IPS DF 4.7 (cell line): ENCODE measurements around the gene ERMAP.
"Not testable (repeated sequence)": the region's sequence is repeated elsewhere in the genome, so short reads cannot be mapped to it uniquely, and the experiment has no call there.

ENCODE experiments used
- DNase-seq: peaks from one replicate; pipeline ENCODE4 v3.0.0-alpha.2; 2013; ENCODE audit warnings: low spot score; ENCODE audit errors: extremely low read depth

The ERMAP gene

GRCh38 chr1:42869254-42869653 lies 52.3 kb downstream of the ERMAP start:
- DNase-seq: not testable (repeated sequence)

- DNase-seq: not testable (repeated sequence)
Measured at GRCh38 chr1:42869751-42870150, 52.8 kb downstream of the ERMAP start.

- not testable (repeated sequence) for DNase-seq
Measured at GRCh38 chr1:42873108-42873507, 56.2 kb downstream of the ERMAP start.

GRCh38 chr1:42873670-42874069 lies 56.7 kb downstream of the ERMAP start:
- no peak for DNase-seq

- DNase-seq: no peak
Measured at GRCh38 chr1:42876009-42876408, 59.1 kb downstream of the ERMAP start.

GRCh38 chr1:42877380-42877779 lies 60.5 kb downstream of the ERMAP start:
- DNase-seq: peak; percentile 7

- no peak for DNase-seq
Measured at GRCh38 chr1:42880384-42880783, 63.5 kb downstream of the ERMAP start.

GRCh38 chr1:42886046-42886739 lies 69.3 kb downstream of the ERMAP start:
- DNase-seq: no peak

GRCh38 chr1:42886800-42887199 lies 69.9 kb downstream of the ERMAP start:
- DNase-seq: no peak

- DNase-seq: no peak
Measured at GRCh38 chr1:42887366-42887765, 70.4 kb downstream of the ERMAP start.

GRCh38 chr1:42888013-42888633 lies 71.2 kb downstream of the ERMAP start:
- no peak for DNase-seq

GRCh38 chr1:42889264-42889663 lies 72.3 kb downstream of the ERMAP start:
- no peak for DNase-seq

- DNase-seq: no peak
Measured at GRCh38 chr1:42891465-42892138, 74.7 kb downstream of the ERMAP start.
